ENCODE results near the gene PIK3C2G.

Gene PIK3C2G

GRCh38 chr12:18578191-18578590 lies 316.9 kb downstream of the PIK3C2G start:
- DNase-seq: peak in 1 of 3 donors; percentile 1

GRCh38 chr12:18580291-18580690 lies 319.0 kb downstream of the PIK3C2G start:
- no peak for DNase-seq

- no peak for DNase-seq
Measured at GRCh38 chr12:18580706-18581105, 319.4 kb downstream of the PIK3C2G start.

GRCh38 chr12:18581232-18581962 lies 320.1 kb downstream of the PIK3C2G start:
- no peak for DNase-seq

- no peak for DNase-seq
Measured at GRCh38 chr12:18583655-18584054, 322.3 kb downstream of the PIK3C2G start.

- no peak for DNase-seq
Measured at GRCh38 chr12:18586581-18586980, 325.3 kb downstream of the PIK3C2G start.

- no peak for DNase-seq
Measured at GRCh38 chr12:18589316-18589715, 328.0 kb downstream of the PIK3C2G start.

- no peak for DNase-seq
Measured at GRCh38 chr12:18591473-18591872, 330.2 kb downstream of the PIK3C2G start.

- no peak for DNase-seq
Measured at GRCh38 chr12:18595412-18595811, 334.1 kb downstream of the PIK3C2G start.

- DNase-seq: no peak
Measured at GRCh38 chr12:18601962-18602361, 340.6 kb downstream of the PIK3C2G start.

- no peak for DNase-seq
Measured at GRCh38 chr12:18612971-18613370, 351.7 kb downstream of the PIK3C2G start.

- no peak for DNase-seq
Measured at GRCh38 chr12:18620986-18621385, 359.7 kb downstream of the PIK3C2G start.

GRCh38 chr12:18629445-18629844 lies 368.1 kb downstream of the PIK3C2G start:
- no peak for DNase-seq

- DNase-seq: no peak
Measured at GRCh38 chr12:18629916-18630315, 368.6 kb downstream of the PIK3C2G start.

- DNase-seq: no peak
Measured at GRCh38 chr12:18631339-18631738, 370.0 kb downstream of the PIK3C2G start.

- no peak for DNase-seq
Measured at GRCh38 chr12:18632848-18633247, 371.5 kb downstream of the PIK3C2G start.

GRCh38 chr12:18634382-18634781 lies 373.1 kb downstream of the PIK3C2G start:
- no peak for DNase-seq

- no peak for DNase-seq
Measured at GRCh38 chr12:18640321-18640955, 379.1 kb downstream of the PIK3C2G start.

- no peak for DNase-seq
Measured at GRCh38 chr12:18643681-18644080, 382.4 kb downstream of the PIK3C2G start.

GRCh38 chr12:18644564-18644963 lies 383.2 kb downstream of the PIK3C2G start:
- DNase-seq: no peak

- DNase-seq: no peak
Measured at GRCh38 chr12:18646286-18646890, 385.1 kb downstream of the PIK3C2G start.

- DNase-seq: no peak
Measured at GRCh38 chr12:18651525-18651924, 390.2 kb downstream of the PIK3C2G start.

GRCh38 chr12:18652596-18652995 lies 391.3 kb downstream of the PIK3C2G start:
- DNase-seq: no peak

GRCh38 chr12:18653465-18653864 lies 392.1 kb downstream of the PIK3C2G start:
- DNase-seq: no peak

Data from suppressor macrophage treated with lipopolysaccharide for 1 hour (primary cell).